Ramos (cell line): Measurements from ENCODE around the gene NCR2.

Source experiments
- in situ Hi-C: fragments of 300-500 bp; cut with MboI; formaldehyde crosslinking; loops from one replicate; pipeline ENCODE4 v1.14.3; 2022; ENCODE audit warnings: low sequenced_read_pairs; ENCODE audit not compliant: unreplicated experiment

NCR2 gene

GRCh38 chr6:41326092-41326491 is 9.3 kb upstream of the NCR2 start:
- in situ Hi-C loops, result no loop called here

DNA sequence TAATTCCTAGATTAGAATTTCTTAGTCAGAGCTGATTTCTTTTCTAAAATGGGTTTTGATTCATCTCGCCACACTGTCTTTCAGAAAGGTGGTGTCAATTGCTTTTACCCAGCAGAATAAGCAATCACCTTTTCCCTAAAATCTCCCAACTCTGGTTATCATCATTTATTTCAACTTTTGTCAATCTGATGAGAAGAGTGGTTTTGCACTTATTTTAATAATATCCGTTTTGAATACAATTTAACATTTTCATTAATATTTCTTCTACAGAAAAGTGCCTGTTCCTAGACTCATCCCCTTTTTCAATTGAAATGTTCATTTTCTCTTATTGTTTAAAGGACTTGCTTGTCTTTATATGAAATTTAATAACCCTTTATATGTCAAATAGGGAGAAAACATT is 8.2 kb upstream of the NCR2 start:
- in situ Hi-C loops, result no loop called here

- in situ Hi-C loops, result no loop called here
Observed at GRCh38 chr6:41331401-41332150, 3.8 kb upstream of the NCR2 start.

- in situ Hi-C loops, result no loop called here
Observed at GRCh38 chr6:41332241-41332640, 3.2 kb upstream of the NCR2 start.

DNA sequence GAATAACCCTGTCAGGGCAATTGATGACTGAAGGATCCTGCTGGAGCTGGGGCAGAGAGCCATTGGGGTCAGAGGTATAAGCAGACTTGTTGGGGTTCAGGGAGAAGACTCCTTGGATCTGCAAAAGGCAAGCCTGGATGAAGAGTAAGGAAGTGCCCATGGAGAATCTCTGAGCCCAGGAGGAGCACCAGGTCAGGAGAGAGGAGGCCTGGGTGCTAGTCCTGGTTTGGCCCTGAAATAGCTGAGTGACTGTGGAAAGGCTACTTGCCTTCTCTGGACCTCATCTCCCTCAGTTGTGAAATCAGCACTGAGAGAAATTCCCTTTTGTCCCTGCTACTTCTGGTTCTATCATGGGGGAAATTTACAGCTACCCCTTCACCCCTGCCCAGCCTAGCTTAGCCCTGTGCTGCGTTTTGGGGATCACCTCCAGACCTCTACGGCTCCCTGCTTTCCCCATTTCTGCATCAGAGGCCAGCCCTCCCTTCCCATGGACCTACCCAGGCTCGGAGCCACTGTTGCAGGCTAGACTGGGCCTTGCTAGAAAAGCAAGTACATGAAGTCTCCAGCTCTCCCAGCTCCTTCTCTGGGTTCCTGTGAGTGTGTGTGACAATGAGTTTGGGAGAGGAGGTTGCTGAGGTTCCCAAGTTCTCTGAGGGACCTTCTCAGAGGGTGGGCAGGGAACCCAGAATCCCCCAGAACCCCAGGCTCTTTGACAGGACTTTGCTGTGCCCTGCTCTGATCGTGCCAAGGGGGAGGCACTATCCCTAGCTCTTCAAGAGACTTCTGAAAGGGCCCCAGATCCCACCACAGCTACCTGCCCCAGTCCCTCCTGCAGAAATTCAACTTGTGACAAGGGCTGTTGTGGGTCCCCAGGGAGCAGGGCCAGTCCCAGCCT is 2.3 kb upstream of the NCR2 start:
- in situ Hi-C loops, result no loop called here

DNA sequence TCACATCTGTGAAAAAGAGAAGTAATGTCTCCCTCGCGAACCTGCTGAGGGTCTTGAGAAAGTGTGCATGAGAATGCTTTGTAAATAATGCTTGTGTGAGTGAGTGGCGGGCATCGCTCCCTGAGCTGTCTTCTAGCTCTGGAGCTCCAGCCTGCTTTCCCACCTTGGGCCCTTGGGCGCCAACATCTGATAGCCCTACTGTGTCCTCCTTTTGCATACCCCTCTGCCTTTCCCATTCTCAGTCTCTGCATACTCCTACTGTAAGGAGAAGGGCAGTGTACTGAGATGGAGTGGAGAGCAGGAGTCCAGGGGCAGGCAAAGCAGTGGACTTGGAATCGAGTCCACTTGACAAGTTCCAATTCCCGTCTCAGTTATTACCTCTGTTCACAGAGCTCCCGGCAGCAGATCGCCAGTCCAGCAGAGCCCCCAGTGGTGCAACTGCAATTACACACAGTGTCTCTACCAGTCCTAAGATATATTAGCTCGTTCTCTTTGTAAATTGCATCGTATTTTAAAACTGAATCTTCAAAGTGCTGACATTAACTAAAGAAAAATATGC is 847 bp upstream of the NCR2 start:
- in situ Hi-C loops, result no loop called here

- in situ Hi-C loops, result no loop called here
Observed at GRCh38 chr6:41335943-41336342, 535 bp downstream of the NCR2 start.

DNA sequence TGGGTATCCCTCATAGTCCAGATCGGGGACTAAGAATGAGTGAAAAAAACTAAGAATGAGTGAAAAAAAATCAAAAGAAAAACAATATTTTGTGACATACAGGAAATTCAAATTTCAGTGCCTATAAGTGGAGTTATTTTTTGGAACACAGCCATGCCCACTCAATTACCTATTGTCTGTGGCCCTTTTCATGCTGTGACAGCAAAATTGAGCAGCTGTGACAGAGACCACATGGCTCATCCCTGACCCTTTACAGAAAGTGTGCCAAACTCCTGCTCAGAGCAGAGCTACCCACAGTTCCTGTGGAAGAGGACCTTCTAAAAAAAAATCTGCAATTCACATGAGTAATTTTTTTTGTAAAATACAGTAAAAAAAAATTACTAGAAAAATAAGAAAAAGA is 1.4 kb downstream of the NCR2 start:
- in situ Hi-C loops, result no loop called here

GRCh38 chr6:41337709-41338108 is 2.3 kb downstream of the NCR2 start:
- in situ Hi-C loops, result no loop called here

DNA sequence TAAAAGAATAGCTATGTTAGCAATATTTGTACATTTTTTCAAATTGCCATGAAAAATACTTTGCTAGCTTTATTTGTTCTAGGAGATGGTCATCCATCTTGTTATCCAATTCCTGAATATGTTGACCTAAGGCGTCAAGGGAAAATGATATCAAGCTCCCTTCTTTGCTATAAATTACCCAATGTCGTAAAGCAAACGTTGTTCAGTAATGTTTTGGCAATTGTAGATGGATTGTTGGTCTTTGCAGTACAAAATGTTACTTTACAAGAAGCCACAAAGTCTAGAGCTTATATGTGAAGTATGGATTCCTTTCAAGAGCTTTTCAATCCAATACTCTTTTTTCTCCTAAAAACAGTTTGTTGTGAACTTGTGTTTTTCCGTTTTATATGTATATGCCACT is 3.3 kb downstream of the NCR2 start:
- in situ Hi-C loops, result no loop called here

DNA sequence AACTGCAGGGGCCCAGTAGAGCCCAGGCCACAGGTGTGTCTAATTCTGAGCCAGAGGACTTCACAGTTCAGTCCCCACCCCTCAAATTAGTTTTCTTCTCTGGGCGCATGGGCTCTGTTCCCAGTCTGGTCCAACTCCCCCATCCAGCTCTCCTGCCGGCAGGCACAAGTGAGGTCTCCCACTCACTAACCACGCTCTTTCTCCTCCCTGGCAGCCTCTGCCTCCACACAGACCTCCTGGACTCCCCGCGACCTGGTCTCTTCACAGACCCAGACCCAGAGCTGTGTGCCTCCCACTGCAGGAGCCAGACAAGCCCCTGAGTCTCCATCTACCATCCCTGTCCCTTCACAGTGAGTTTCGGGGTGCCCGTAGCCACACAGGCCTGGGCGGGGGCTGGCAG is 6.2 kb downstream of the NCR2 start:
- in situ Hi-C loops, result no loop called here

GRCh38 chr6:41342241-41342640 is 6.8 kb downstream of the NCR2 start:
- in situ Hi-C loops, result no loop called here

DNA sequence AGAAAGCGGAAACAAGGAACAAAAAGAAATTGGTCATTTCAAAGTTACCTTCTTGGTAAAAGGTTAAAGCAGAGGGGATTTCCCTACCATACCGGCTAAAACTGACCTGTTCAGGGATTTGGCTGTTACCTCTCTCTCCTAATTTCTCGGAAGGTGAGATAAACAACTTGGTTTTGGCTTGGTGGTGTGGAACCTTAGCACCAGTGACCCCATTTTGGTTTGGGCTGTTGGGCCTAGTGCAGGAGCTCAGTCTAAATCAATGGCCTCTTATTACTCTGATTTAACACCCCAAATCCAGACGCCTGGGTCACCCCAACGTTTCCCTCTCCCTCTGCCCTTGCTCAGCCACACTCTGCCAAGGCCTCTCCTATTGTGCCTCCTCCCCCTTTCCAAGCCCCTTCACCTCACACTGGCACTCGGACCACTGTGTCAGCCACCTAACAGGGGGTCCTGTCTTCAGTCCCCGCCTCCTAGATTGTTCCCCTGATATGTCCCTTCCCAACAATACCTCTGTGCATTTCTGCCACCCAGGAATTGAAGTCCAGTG is 8.3 kb downstream of the NCR2 start:
- in situ Hi-C loops, result no loop called here

- in situ Hi-C loops, result no loop called here
Observed at GRCh38 chr6:41344876-41345275, 9.5 kb downstream of the NCR2 start.

- in situ Hi-C loops, result no loop called here
Observed at GRCh38 chr6:41345901-41346300, 10.5 kb downstream of the NCR2 start.

- in situ Hi-C loops, result no loop called here
Observed at GRCh38 chr6:41346441-41346840, 11.0 kb downstream of the NCR2 start.

DNA sequence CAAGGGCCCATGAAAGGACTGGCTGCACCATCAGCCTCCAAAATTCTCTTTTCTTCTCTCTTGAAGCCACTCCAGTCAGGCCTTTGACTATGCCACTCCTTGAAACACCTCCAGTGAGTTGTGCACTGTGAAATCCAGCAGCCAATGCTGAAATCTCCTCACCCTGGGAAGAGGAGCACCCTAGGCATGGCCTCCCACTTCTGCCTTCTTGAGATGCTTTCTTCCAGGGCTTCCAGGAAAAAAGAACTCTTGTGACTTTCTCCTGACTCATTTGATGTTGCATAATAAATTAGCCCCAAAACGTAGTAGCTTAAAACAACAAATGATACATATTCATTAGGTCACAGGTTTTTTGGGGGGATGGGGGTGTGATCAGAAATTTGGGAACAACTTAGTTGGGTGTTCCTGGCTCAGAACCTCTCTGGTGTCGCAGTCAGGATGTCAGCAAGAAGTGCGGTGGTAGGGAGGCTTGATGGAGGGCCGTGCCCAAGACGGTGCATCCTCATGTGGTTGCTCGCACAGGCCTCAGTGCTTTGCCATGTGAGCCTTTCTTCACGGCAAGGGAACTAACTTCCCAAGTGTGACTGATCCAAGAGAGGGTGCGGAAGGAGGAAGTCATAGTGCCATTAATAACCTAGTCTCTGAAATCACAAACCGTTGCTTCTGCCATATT is 12.1 kb downstream of the NCR2 start:
- in situ Hi-C loops, result no loop called here

- in situ Hi-C loops, result no loop called here
Observed at GRCh38 chr6:41348934-41349333, 13.5 kb downstream of the NCR2 start.

- in situ Hi-C loops, result no loop called here
Observed at GRCh38 chr6:41352396-41352795, 17.0 kb downstream of the NCR2 start.

DNA sequence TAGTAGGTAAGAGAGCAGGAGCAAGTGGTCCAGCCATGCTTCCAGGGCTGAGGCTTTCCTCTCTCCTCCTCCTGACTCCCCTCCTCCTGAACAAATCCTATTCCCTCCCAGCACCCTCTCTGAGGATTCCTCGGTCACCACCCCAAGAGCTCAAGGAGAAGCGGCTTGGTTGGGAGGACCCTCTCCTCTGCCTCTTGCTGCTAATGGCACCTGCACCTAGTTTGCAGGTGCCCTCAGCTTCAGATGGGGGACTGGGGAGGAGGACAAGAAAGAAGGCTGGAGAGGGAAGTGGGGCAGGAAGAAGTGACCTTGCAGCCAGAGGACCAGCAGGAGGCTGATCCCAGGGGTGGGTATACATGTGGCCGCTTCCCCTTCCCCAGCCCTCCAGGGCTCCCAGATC is 17.5 kb downstream of the NCR2 start:
- in situ Hi-C loops, result no loop called here
